ENCODE measurements around the gene CHM.
"Not testable (repeated sequence)": the region's sequence is repeated elsewhere in the genome, so short reads cannot be mapped to it uniquely, and the experiment has no call there.

CHM gene

GRCh38 chrX:86012188-86012587 is 35.2 kb downstream of the CHM start:
- no peak for DNase-seq
- intact Hi-C loops (cut with DNase I; ENCODE audit: low total_unique reads), result no loop called here
- Histone ChIP-seq H3K27ac (no peak overlapping the region), H3K27me3 (no peaks in the 10 kb centered on the region), H3K36me3 (peaks cover 0 to 2% (median under 1%) of the 10 kb centered on the region in 3 donors), H3K4me1 (no peaks in the 10 kb centered on the region), H3K9me3 (no peaks in the 10 kb centered on the region), H3K4me3 (no peak overlapping the region)
- no peak for TF ChIP-seq CTCF (IDR thresholded peaks at IDR 0.05)

DNA sequence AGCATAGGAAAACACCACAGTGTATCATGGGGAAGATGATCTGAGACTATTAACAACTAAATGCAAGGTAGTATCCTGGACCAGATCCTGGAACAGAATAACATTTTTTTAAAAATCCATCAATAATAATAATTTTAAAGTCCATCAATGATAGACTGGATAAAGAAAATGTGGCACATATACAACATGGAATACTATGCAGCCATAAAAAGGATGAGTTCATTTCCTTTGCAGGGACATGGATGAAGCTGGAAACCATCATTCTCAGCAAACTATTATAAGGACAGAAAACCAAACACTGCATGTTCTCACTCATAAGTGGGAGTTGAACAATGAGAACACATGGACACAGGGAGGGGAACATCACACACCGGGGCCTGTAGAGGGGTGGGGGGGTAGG is 37.6 kb downstream of the CHM start:
- H3K4me1 ChIP-seq; H3K9me3 ChIP-seq; H3K4me3 ChIP-seq; H3K36me3 ChIP-seq; H3K27me3 ChIP-seq; H3K27ac ChIP-seq; intact Hi-C loops (cut with DNase I; ENCODE audit: low total_unique reads); DNase-seq: not testable (repeated sequence)

DNA sequence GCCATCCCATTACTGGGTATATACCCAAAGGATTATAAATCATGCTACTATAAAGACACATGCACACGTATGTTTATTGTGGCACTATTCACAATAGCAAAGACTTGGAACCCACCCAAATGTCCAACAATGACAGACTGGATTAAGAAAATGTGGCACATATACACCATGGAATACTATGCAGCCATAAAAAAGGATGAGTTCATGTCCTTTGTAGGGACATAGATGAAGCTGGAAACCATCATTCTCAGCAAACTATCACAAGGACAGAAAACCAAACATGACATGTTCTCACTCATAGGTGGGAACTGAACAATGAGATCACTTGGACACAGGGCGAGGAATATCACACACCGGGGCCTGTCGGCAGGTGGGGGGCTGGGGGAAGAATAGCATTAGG is 39.5 kb downstream of the CHM start:
- H3K27ac ChIP-seq; H3K36me3 ChIP-seq; H3K4me3 ChIP-seq; H3K27me3 ChIP-seq; H3K9me3 ChIP-seq; H3K4me1 ChIP-seq; DNase-seq; intact Hi-C loops (cut with DNase I; ENCODE audit: low total_unique reads): not testable (repeated sequence)

DNA sequence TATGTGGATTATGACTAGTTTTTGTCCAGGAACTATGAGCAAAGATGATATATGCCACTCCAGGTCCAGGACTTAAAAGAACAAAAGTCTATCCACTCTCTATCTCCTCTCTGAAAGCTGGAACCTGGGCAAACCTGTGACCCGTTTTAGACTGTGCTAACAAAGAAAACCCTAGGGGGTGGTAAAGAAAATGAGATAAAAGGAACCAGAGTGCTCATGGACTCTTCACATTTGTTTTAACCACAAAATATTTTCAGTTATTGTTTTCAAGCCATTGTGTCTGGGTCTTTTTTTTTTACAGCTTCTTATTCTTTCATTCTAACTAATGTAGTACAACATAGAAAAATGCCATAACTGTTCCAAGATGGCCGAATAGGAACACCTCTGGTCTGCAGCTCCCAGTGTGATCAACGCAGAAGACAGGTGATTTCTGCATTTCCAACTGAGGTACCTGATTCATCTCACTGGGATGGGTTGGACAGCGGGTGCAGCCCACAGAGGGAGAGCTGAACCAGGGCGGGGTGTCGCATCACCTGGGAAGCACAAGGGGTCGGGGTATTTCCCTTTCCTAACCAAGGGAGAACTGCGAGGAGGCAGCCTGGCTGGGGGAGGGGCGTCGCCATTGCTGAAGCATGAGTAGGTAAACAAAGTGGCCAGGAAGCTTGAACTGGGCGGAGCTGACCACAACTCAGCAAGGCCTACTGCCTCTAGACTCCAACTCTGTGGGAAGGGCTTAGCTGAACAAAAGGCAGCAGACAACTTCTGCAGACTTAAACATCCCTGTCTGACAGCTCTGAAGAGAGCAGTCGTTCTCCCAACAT is 45.1 kb downstream of the CHM start:
- Histone ChIP-seq H3K27ac (no peak overlapping the region), H3K27me3 (no peaks in the 10 kb centered on the region), H3K4me1 (no peaks in the 10 kb centered on the region), H3K36me3 (no peaks in the 10 kb centered on the region), H3K9me3 (no peaks in the 10 kb centered on the region), H3K4me3 (no peak overlapping the region)
- DNase-seq, result no peak
- no peak for TF ChIP-seq CTCF (IDR thresholded peaks at IDR 0.05)
- intact Hi-C loops (cut with DNase I; ENCODE audit: low total_unique reads), result no loop called here

DNA sequence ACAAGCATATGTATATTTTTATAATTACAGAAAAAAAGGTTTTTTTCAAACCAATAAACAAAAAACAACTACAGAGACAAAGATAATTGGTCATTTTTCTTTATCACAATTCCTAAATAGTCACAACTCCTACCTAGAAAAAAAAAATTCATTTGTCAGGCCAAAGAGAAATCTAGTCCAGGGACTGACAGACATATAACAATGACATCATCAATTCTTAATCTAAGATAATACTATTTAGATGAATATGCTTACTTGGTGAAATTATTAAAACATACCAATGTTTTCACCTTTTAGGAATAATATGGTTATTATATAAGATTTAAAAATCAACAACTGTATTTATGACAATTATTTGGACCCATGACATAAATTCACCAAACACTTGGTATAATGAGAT is 48.4 kb downstream of the CHM start:
- no peak for TF ChIP-seq CTCF (IDR thresholded peaks at IDR 0.05)
- intact Hi-C loops (cut with DNase I; ENCODE audit: low total_unique reads), result no loop called here
- DNase-seq, result no peak

DNA sequence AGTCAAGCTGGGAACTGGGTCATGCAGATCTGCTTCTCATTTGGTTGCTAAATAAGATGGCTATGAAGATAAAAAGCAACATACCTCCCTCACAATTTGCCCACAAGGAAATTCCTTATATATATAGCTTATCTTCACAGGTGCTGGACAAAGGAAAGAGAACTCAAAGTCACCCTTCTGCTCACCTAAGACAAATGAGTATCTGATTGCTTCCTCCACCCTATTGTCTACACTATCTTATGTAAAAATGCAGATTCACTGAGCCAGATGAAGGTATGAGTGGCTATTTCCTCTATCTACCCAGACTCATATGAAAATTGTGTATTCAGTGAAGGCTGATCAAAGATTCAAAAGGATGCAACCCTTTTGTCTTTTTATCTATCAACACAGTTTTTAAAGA is 50.8 kb downstream of the CHM start:
- Histone ChIP-seq H3K4me1 (no peaks in the 10 kb centered on the region), H3K27ac (no peak overlapping the region), H3K27me3 (no peaks in the 10 kb centered on the region), H3K36me3 (no peaks in the 10 kb centered on the region), H3K4me3 (no peak overlapping the region), H3K9me3 (no peaks in the 10 kb centered on the region)
- no peak for DNase-seq
- intact Hi-C loops (cut with DNase I; ENCODE audit: low total_unique reads), result no loop called here
- no peak for TF ChIP-seq CTCF (IDR thresholded peaks at IDR 0.05)

More for the DNA sequence above, 48.4 kb downstream of the CHM start:
- no peaks in the 10 kb centered on the region for H3K4me1 ChIP-seq
- no peaks in the 10 kb centered on the region for H3K36me3 ChIP-seq
- H3K27me3 ChIP-seq, result no peaks in the 10 kb centered on the region
- no peak overlapping the region for H3K27ac ChIP-seq
- no peak overlapping the region for H3K4me3 ChIP-seq
- no peaks in the 10 kb centered on the region for H3K9me3 ChIP-seq

- no peak for DNase-seq
- Histone ChIP-seq H3K9me3 (no peaks in the 10 kb centered on the region), H3K27me3 (no peaks in the 10 kb centered on the region), H3K4me3 (no peak overlapping the region), H3K27ac (no peak overlapping the region), H3K36me3 (no peaks in the 10 kb centered on the region), H3K4me1 (no peaks in the 10 kb centered on the region)
- intact Hi-C loops (cut with DNase I; ENCODE audit: low total_unique reads), result no loop called here
- TF ChIP-seq CTCF (IDR thresholded peaks at IDR 0.05), result no peak
Observed at GRCh38 chrX:85995641-85996040, 51.7 kb downstream of the CHM start.
